ENCODE measurements around the gene ESPNL.

ESPNL gene

DNA sequence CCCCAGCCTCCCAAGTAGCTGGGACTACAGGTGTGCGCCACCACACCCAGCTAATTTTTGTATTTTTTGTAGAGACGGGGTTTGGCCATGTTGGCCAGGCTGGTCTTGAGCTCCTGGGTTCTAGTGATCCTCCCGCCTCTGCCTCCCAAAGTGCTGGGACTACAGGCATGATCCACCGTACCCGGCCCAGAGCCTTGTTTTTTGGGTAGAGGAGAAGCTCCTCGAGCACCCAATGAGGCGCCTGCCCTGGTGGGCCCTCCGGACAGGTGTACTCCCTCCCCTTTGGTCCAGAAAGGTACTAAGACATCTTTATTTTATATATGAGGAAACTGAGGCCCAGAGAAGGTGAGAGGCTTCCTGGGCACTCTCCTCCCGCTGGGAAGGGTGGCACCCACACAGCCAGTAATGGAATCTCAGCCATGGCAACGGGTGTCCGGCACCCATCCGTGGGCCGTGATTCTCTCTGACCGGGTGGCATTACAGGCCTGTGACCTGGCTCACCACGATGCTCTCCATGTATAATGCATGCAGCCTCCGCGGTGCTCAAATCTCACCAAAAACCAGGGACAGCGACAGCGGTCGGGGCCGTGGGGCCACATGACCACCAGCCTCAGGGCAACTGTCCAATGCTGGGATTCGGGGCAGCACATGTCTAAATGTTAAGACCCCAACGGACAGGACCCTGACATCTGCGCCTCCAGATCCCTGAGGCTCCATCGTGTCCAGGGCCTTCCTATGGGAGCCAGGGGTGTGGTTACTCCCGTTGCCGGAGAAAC, 21.6 kb downstream of the ESPNL start:
- no peak for TF ChIP-seq CTCF (IDR thresholded peaks at IDR 0.05; ENCODE audit: low read length, missing control alignments)
- no peak for DNase-seq (ENCODE audit: low read depth)
- H3K4me3 ChIP-seq (replicated peaks; ENCODE audit: low read depth, low read length), result no peak overlapping the region

GRCh38 chr2:238122287-238123217, 22.4 kb downstream of the ESPNL start:
- TF ChIP-seq CTCF (IDR thresholded peaks at IDR 0.05; ENCODE audit: low read length, missing control alignments), result no peak
- no peak overlapping the region for H3K4me3 ChIP-seq (replicated peaks; ENCODE audit: low read depth, low read length)
- no peak for DNase-seq (ENCODE audit: low read depth)

DNA sequence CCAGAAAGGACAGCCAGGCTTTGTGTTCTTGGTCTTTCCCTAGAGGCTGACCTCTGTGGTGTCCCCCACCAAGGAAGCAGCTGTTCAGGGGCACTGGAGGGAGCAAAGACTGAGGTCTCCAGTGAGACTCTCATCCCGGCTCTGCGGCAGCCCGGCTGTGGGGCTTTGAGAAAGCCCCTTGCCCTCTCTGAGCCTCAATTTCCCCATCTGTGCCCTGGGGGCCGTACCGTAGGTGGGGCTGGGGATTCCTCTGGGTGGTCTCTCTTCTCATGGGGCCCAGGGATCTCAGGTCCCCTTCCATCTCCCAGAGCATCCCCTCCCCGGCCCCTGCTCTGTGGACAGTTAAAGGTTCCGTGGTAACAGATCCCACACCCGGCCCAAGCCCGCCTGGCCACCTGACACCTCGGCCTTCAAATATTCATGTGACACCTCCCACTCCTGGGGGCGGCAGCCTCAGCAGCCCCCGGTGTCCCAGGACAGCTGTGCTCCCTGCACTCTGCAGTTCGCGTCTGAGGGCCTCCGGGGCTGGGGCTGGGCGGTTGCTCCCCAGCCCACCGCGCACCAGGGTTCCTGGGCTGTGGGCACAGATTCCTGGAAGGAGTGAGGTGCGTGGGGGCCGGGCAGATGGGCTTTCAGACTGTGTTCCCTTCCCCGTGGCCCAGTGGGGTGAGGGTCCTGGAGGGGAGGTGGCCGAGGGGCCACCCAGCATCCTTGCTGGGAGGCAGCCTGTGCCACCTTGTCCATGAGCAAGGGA, 23.3 kb downstream of the ESPNL start:
- H3K4me3 ChIP-seq (replicated peaks; ENCODE audit: low read depth, low read length), result no peak overlapping the region
- TF ChIP-seq CTCF (IDR thresholded peaks at IDR 0.05; ENCODE audit: low read length, missing control alignments), result no peak
- DNase-seq (ENCODE audit: low read depth), result no peak

DNA sequence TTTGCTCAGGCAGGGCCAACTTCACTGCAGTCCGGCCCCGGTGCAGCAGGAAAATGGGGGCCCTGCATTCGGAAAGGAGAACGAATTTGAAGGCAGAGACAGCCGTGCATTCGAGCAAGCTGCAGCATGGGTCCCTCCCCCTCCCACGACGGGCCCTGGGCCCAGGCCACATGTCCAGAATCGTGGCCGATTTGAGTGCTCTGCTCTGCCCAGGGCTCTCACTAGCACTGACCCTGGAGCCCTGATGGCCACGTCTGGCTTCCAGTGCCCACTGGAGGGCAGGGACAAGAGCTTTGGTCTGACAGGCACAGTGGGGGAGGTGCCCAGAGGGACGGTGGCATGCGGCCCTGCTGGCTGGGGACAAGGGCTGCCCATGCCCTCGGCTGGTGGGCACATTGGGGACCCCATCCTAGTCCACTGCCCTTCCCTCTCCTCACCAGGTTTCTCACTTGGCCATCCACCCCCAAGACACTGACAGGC, 23.9 kb downstream of the ESPNL start:
- no peak overlapping the region for H3K4me3 ChIP-seq (replicated peaks; ENCODE audit: low read depth, low read length)
- DNase-seq (ENCODE audit: low read depth), result no peak
- TF ChIP-seq CTCF (IDR thresholded peaks at IDR 0.05; ENCODE audit: low read length, missing control alignments), result no peak

DNA sequence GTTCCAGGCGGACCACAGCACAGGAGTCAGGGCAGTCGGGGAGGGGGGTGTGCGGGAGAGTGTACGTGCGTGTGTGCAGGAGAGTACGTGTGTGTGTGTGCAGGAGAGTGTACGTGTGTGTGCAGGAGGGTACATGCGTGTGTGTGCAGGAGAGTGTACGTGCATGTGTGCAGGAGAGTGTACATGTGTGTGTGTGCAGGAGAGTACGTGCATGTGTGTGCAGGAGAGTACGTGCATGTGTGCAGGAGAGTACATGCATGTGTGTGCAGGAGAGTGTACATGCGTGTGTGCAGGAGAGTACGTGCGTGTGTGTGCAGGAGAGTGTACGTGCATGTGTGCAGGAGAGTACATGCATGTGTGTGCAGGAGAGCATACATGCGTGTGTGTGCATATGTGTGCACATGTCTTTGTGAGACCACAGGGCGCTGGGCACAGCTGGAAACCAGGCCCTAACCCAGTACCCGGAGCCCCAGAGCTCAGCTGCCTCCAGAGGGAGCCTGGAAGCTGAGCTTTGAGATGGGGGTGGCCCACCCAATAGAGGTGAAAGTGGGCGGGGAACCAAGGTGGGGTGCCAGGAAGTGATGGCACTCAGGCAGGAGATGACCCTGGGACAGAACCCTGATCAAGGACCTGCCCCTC, 24.5 kb downstream of the ESPNL start:
- TF ChIP-seq CTCF (IDR thresholded peaks at IDR 0.05; ENCODE audit: low read length, missing control alignments), result no peak
- no peak overlapping the region for H3K4me3 ChIP-seq (replicated peaks; ENCODE audit: low read depth, low read length)
- no peak for DNase-seq (ENCODE audit: low read depth)
